GM13976 (cell line): Measurements from ENCODE around the gene EPHA8.

Experiments used
- DNase-seq: peaks from one replicate; pipeline ENCODE4 v3.0.0; 2012; ENCODE audit warnings: low spot score
- CTCF ChIP-seq: IDR thresholded peaks from 2 replicates; pipeline ENCODE4 v1.5.1; 2012; ENCODE audit warnings: borderline replicate concordance, mild to moderate bottlenecking; ENCODE audit not compliant: insufficient read depth; ENCODE audit errors: extremely low read depth, missing control alignments, control extremely low read depth
- in situ Hi-C: fragments of 300-500 bp; cut with MboI; formaldehyde crosslinking; loops from one replicate; pipeline ENCODE4 v1.12.0; 2022; ENCODE audit warnings: low sequenced_read_pairs, mixed read lengths, inconsistent platforms; ENCODE audit not compliant: unreplicated experiment

Gene EPHA8

GRCh38 chr1:22576617-22577016 is 13.3 kb downstream of the EPHA8 start:
- no peak for DNase-seq
- no peak for TF ChIP-seq CTCF
- in situ Hi-C loops: no loop called here

- DNase-seq: no peak
- in situ Hi-C loops: no loop called here
- TF ChIP-seq CTCF: no peak
These were observed 15.6 kb downstream of the EPHA8 start for GRCh38 chr1:22578732-22579361.

GRCh38 chr1:22579541-22580155 is 16.4 kb downstream of the EPHA8 start:
- no peak for TF ChIP-seq CTCF
- in situ Hi-C loops: no loop called here
- DNase-seq: no peak

- no peak for TF ChIP-seq CTCF
- in situ Hi-C loops: no loop called here
- no peak for DNase-seq
These were observed 19.7 kb downstream of the EPHA8 start for GRCh38 chr1:22582661-22583635.

- DNase-seq: no peak
- in situ Hi-C loops: no loop called here
- TF ChIP-seq CTCF: no peak
These were observed 20.8 kb downstream of the EPHA8 start for GRCh38 chr1:22584001-22584562.

GRCh38 chr1:22584970-22585369 is 21.7 kb downstream of the EPHA8 start:
- no peak for TF ChIP-seq CTCF
- no peak for DNase-seq
- in situ Hi-C loops: no loop called here
